H9 (cell line): ENCODE data around the gene ST6GAL1. TPM values are rescaled to one million over a fixed set of nuclear protein-coding genes. Genes with fewer than 3 reads are reported as not detected.

Experiments
- DNase-seq: peaks from one replicate; pipeline ENCODE4 v3.0.0-alpha.2; 2017
- H2AFZ ChIP-seq: one replicate; pipeline ENCODE4 v1.6.1; 2013; ENCODE audit warnings: mild to moderate bottlenecking, low read length, control low read depth, moderate library complexity
- H2AK5ac ChIP-seq: 2 replicates; pipeline ENCODE4 v1.6.1; 2013; ENCODE audit warnings: low read length, control low read depth, mixed read lengths; ENCODE audit not compliant: insufficient read length
- H2BK120ac ChIP-seq: one replicate; pipeline ENCODE4 v1.6.1; 2013; ENCODE audit warnings: low read depth, mild to moderate bottlenecking, low read length, control low read depth, inconsistent platforms; ENCODE audit not compliant: poor library complexity, severe bottlenecking
- H2BK12ac ChIP-seq: 2 replicates; pipeline ENCODE4 v1.6.1; 2013; ENCODE audit warnings: low read length, control low read depth, mixed read lengths, low read depth; ENCODE audit not compliant: insufficient read length
- H2BK15ac ChIP-seq: 2 replicates; pipeline ENCODE4 v1.6.1; 2013; ENCODE audit warnings: low read depth, low read length, control low read depth
- H2BK20ac ChIP-seq: one replicate; pipeline ENCODE4 v1.6.1; 2013; ENCODE audit warnings: low read depth, mild to moderate bottlenecking, low read length, control low read depth, inconsistent platforms; ENCODE audit not compliant: poor library complexity, severe bottlenecking
- H2BK5ac ChIP-seq: 2 replicates; pipeline ENCODE4 v1.6.1; 2013; ENCODE audit warnings: low read length, control low read depth, mixed read lengths; ENCODE audit not compliant: insufficient read length
- H3K14ac ChIP-seq: 2 replicates; pipeline ENCODE4 v1.6.1; 2013; ENCODE audit warnings: low read length, control low read depth; ENCODE audit not compliant: insufficient read depth
- H3K18ac ChIP-seq: 2 replicates; pipeline ENCODE4 v1.6.1; 2013; ENCODE audit warnings: low read depth, mild to moderate bottlenecking, mixed read lengths, low read length, control low read depth; ENCODE audit not compliant: insufficient read length
- H3K23ac ChIP-seq: 2 replicates; pipeline ENCODE4 v1.6.1; 2013; ENCODE audit warnings: low read length, control low read depth, mixed read lengths, low read depth; ENCODE audit not compliant: insufficient read length
- H3K23me2 ChIP-seq: 2 replicates; pipeline ENCODE4 v1.6.1; 2013; ENCODE audit warnings: low read depth, mild to moderate bottlenecking, mixed read lengths, low read length, control low read depth; ENCODE audit not compliant: insufficient read length, poor library complexity, severe bottlenecking
- H3K27ac ChIP-seq: 2 replicates; pipeline ENCODE4 v1.5.1; 2013; ENCODE audit warnings: low read length, control low read depth, mixed read lengths, low read depth; ENCODE audit not compliant: insufficient read length
- H3K27me3 ChIP-seq: 2 replicates; pipeline ENCODE4 v1.6.1; 2013; ENCODE audit warnings: low read length, control low read depth, inconsistent platforms; ENCODE audit not compliant: insufficient read depth
- H3K4ac ChIP-seq: 2 replicates; pipeline ENCODE4 v1.6.1; 2013; ENCODE audit warnings: low read depth, mild to moderate bottlenecking, control low read depth, inconsistent platforms, low read length, moderate library complexity
- H3K4me1 ChIP-seq: 2 replicates; pipeline ENCODE4 v1.6.1; 2013; ENCODE audit warnings: low read length, control low read depth, inconsistent platforms; ENCODE audit not compliant: insufficient read depth
- H3K4me2 ChIP-seq: 2 replicates; pipeline ENCODE4 v1.6.1; 2013; ENCODE audit warnings: low read length, control low read depth, mixed read lengths; ENCODE audit not compliant: insufficient read length, insufficient read depth
- H3K56ac ChIP-seq: 2 replicates; pipeline ENCODE4 v1.6.1; 2013; ENCODE audit warnings: low read depth, mild to moderate bottlenecking, mixed read lengths, low read length, control low read depth; ENCODE audit not compliant: insufficient read length
- H3K79me1 ChIP-seq: 2 replicates; pipeline ENCODE4 v1.6.1; 2013; ENCODE audit warnings: low read depth, mild to moderate bottlenecking, moderate library complexity, low read length, control low read depth, inconsistent platforms; ENCODE audit not compliant: insufficient read depth, poor library complexity, severe bottlenecking
- H3K79me2 ChIP-seq: 2 replicates; pipeline ENCODE4 v1.6.1; 2013; ENCODE audit warnings: low read length, control low read depth, inconsistent platforms; ENCODE audit not compliant: insufficient read depth
- H3K9ac ChIP-seq: 2 replicates; pipeline ENCODE4 v1.6.1; 2013; ENCODE audit warnings: low read length, control low read depth, mixed read lengths; ENCODE audit not compliant: insufficient read length; ENCODE audit errors: extremely low read depth
- H3K9me3 ChIP-seq: one replicate; pipeline ENCODE4 v1.6.1; 2013; ENCODE audit warnings: low read depth, low read length, inconsistent platforms; ENCODE audit not compliant: control insufficient read depth
- H3T11ph ChIP-seq: one replicate; pipeline ENCODE4 v1.6.1; 2013; ENCODE audit warnings: mild to moderate bottlenecking, low read length, control low read depth, inconsistent platforms
- H4K20me1 ChIP-seq: one replicate; pipeline ENCODE4 v1.6.1; 2013; ENCODE audit not compliant: control insufficient read depth, insufficient read length, insufficient read depth
- H4K5ac ChIP-seq: 2 replicates; pipeline ENCODE4 v1.6.1; 2013; ENCODE audit warnings: low read depth, mild to moderate bottlenecking, mixed read lengths, low read length, control low read depth; ENCODE audit not compliant: insufficient read length
- H4K8ac ChIP-seq: replicated peaks from 2 replicates; pipeline ENCODE4 v1.6.1; 2013; ENCODE audit warnings: low read length, control low read depth, mixed read lengths, low read depth; ENCODE audit not compliant: insufficient read length
- H4K91ac ChIP-seq: 2 replicates; pipeline ENCODE4 v1.6.1; 2013; ENCODE audit warnings: low read depth, mild to moderate bottlenecking, moderate library complexity, mixed read lengths, low read length, control low read depth; ENCODE audit not compliant: insufficient read length
- H3K27ac Mint-ChIP-seq, 3 experiments: 2 replicates in 2 of 3; 3 replicates in 1 of 3; pipeline ENCODE4 v1.8.0; 2020 to 2021; ENCODE audit warnings: mixed read lengths in 3 of 3, mild to moderate bottlenecking in 1 of 3, moderate library complexity in 1 of 3
- H3K27me3 Mint-ChIP-seq: 2 replicates; pipeline ENCODE4 v1.8.0; 2021; ENCODE audit warnings: low read depth, mild to moderate bottlenecking, moderate library complexity, mixed read lengths
- H3K36me3 Mint-ChIP-seq, 3 experiments: 2 replicates in 2 of 3; 3 replicates in 1 of 3; pipeline ENCODE4 v1.8.0; 2020 to 2021; ENCODE audit warnings: low read depth in 3 of 3, mixed read lengths in 3 of 3; ENCODE audit not compliant: insufficient read depth in 1 of 3
- H3K4me1 Mint-ChIP-seq, 2 experiments: 2 replicates each; pipeline ENCODE4 v1.8.0; 2020; ENCODE audit warnings: mixed read lengths in 2 of 2
- H3K4me3 Mint-ChIP-seq, 2 experiments: 2 replicates in 1 of 2; 3 replicates in 1 of 2; pipeline ENCODE4 v1.8.0; 2020 to 2021; ENCODE audit warnings: mild to moderate bottlenecking in 2 of 2, mixed read lengths in 2 of 2, moderate library complexity in 1 of 2
- H3K9me3 Mint-ChIP-seq, 2 experiments: 2 replicates in 1 of 2; 3 replicates in 1 of 2; pipeline ENCODE4 v1.8.0; 2020; ENCODE audit warnings: mild to moderate bottlenecking in 2 of 2, mixed read lengths in 2 of 2, moderate library complexity in 1 of 2
- CTCF ChIP-seq: fragments of 200-600 bp; sonication (generic); conservative IDR thresholded peaks from 3 replicates; pipeline ENCODE4 v1.8.0; 2021; ENCODE audit warnings: antibody characterized with exemption, mild to moderate bottlenecking
- WGBS: extraction: QIAGEN DNeasy Blood & Tissue Kit; methylation state at CpG from one replicate; pipeline ENCODE4 v1.1.7; 2013; ENCODE audit warnings: missing lambda C conversion rate, low lambda C conversion rate, mixed read lengths; ENCODE audit not compliant: insufficient read length; ENCODE audit errors: extremely low coverage; 5-methylcytosine and 5-hydroxymethylcytosine counted together
- total RNA-seq: library from RNA; stranded (reverse); gene quantifications from 2 replicates; pipeline ENCODE4 v1.2.1, GENCODE V29; 2021

ST6GAL1 gene
- total RNA-seq, 1 experiment from 2014 or later: 139 TPM

DNA sequence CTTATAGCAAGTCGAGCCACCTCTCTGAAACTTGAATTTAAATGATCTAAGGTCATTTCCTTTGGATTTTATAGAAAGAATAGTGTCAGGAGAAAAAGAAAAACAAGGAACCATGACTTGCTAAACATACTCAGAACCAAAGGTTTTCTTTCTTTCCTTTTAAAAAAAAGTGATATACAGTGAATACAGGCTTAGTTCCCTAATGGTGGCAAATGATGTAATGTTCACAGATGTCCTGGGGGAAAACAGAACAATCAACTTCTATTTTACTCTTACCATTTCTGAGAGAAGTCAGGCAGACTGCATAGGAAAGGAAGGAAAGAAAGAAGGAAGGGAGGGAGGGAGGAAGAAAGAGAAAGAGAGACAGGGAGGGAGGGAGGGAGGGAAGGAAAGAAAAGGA is 56.5 kb downstream of the ST6GAL1 start:
- Histone ChIP-seq H3K27me3 (no peaks in the 10 kb centered on the region), H4K20me1 (no peaks in the 10 kb centered on the region), H4K8ac (no peak overlapping the region), H4K5ac (no peak overlapping the region), H4K91ac (no peak overlapping the region), H3K9ac (no peak overlapping the region), H3K18ac (no peak overlapping the region), H3K27ac (no peak overlapping the region), H3K4me2 (no peak overlapping the region), H3K23ac (no peak overlapping the region), H3K23me2 (no peaks in the 10 kb centered on the region), H3K79me2 (no peaks in the 10 kb centered on the region), H2AK5ac (no peak overlapping the region), H3K14ac (no peak overlapping the region), H3K4ac (no peak overlapping the region), H3K56ac (no peak overlapping the region), H3T11ph (no peak overlapping the region), H3K4me1 (peaks cover 4% of the 10 kb centered on the region; the same call in 1 of the 2 replicates), H2AFZ (no peak overlapping the region), H2BK5ac (no peak overlapping the region), H3K79me1 (no peaks in the 10 kb centered on the region), H2BK120ac (no peak overlapping the region), H3K9me3 (no peaks in the 10 kb centered on the region), H2BK15ac (no peak overlapping the region), H2BK20ac (no peak overlapping the region), H2BK12ac (no peak overlapping the region)
- no peak for TF ChIP-seq CTCF
- no peak overlapping the region for H3K4me3 Mint-ChIP-seq
- peaks cover 30 to 70% (median 67%) of the 10 kb centered on the region in 3 experiments; a peak in 6 of 7 replicates for H3K36me3 Mint-ChIP-seq
- no peak for DNase-seq
- no peaks in the 10 kb centered on the region for H3K9me3 Mint-ChIP-seq
- peaks cover 18 to 31% of the 10 kb centered on the region in 2 experiments; a peak in 3 of 4 replicates for H3K4me1 Mint-ChIP-seq
- no CpG with 5 or more reads among the region's 1 CpG for WGBS
- no peaks in the 10 kb centered on the region for H3K27me3 Mint-ChIP-seq
- peak overlapping the region in 2 of 3 experiments; percentile 3 to 52; a peak in 3 of 7 replicates for H3K27ac Mint-ChIP-seq
